ENCODE data around the gene TGFBI. TPM values are rescaled to one million over a fixed set of nuclear protein-coding genes. Genes with fewer than 3 reads are reported as not detected.

TGFBI gene
- total and polyA plus RNA-seq, 7 donors: 18.8 to 35.9 (median 28.3) TPM

DNA sequence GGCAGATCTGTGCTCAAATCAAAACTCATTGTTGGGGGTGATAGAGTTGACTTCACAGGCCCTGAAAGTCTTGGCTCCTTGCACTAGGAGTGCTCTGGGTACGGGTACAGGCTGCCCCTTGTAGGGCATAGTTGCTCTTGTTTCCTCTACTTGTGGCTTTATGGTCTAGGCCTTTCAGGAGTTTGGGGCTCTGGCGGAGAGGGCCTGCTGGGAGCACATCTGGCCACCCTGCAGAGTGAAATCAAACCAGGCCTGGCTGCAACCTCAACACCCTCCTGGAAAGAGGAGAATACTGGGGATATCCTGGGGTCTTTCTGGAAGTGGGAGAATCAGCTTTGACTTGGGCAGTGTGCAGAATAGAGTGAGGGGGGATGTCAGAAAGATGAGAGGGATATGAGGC, 1.5 kb downstream of the TGFBI start:
- intact Hi-C loops (cut with DNase I): no loop called here
- Histone ChIP-seq H3K27ac (no peak overlapping the region), H3K9me3 (no peaks in the 10 kb centered on the region), H3K4me3 (peak overlapping the region; percentile 67), H3K27me3 (ENCODE audit: insufficient read depth in 3 of 3, low read length in 2 of 3) (peaks cover 0 to 6% (median 3%) of the 10 kb centered on the region in 3 donors), H3K4me1 (peaks cover 17% of the 10 kb centered on the region), H3K36me3 (ENCODE audit: insufficient read depth in 1 of 2, low read depth in 1 of 2) (no peaks in the 10 kb centered on the region)
- WGBS, 3 donors: 89 to 93% (median 91%) methylated on average over 2 of the region's 2 CpGs
- ATAC-seq (no peak), DNase-seq (no peak)
- TF ChIP-seq CTCF (IDR thresholded peaks at IDR 0.05): no peak

DNA sequence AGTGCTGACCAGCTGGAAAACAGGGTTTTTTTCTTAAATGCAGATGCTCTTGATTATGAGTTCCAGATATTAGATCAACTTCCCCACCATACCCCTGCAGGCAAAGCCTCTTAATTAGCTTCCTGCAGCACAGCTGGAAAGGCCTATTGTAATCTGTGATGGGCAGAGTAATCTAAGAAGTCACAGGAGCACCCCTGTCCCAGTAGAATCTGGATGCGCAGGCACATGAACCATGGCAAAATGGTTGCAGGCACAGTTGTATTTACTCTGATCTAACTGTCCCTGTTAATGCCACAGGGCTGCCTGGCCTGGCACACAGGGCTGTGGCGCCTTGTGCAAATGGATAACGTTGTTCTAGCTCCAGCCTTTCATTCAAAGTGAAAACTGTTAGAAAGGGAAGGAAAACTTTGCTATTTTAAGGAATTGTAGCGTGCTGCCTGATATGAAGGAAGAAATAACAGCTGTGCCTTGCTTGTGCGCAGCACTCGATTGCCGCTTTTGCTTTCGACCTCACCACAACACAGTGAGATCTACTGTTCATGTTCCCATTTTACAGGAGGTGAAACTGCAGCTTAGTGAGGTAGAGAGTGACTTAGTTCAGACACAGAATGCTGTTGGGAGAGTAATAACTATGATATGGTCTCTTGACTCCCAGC, 2.3 kb downstream of the TGFBI start:
- no peaks in the 10 kb centered on the region for H3K36me3 ChIP-seq (ENCODE audit: insufficient read depth in 1 of 2, low read depth in 1 of 2)
- no peaks in the 10 kb centered on the region for H3K9me3 ChIP-seq
- ATAC-seq: no peak
- no peak for TF ChIP-seq CTCF (IDR thresholded peaks at IDR 0.05)
- H3K27me3 ChIP-seq (ENCODE audit: insufficient read depth in 3 of 3, low read length in 2 of 3): peaks cover 0 to 6% (median 3%) of the 10 kb centered on the region in 3 donors
- intact Hi-C loops (cut with DNase I): no loop called here
- H3K4me3 ChIP-seq: peak overlapping the region; percentile 67
- no peak for DNase-seq
- 67 to 73% (median 73%) methylated on average over 8 of the region's 8 CpGs for WGBS, 3 donors
- peaks cover 25% of the 10 kb centered on the region for H3K4me1 ChIP-seq
- no peak overlapping the region for H3K27ac ChIP-seq

- 57 to 74% (median 68%) methylated on average over 6 of the region's 6 CpGs for WGBS, 3 donors
- no peak for TF ChIP-seq CTCF (IDR thresholded peaks at IDR 0.05)
- no peaks in the 10 kb centered on the region for H3K36me3 ChIP-seq (ENCODE audit: insufficient read depth in 1 of 2, low read depth in 1 of 2)
- DNase-seq (no peak), ATAC-seq (no peak)
- H3K27ac ChIP-seq: no peak overlapping the region
- no peaks in the 10 kb centered on the region for H3K9me3 ChIP-seq
- peak overlapping the region; percentile 67 for H3K4me3 ChIP-seq
- H3K27me3 ChIP-seq (ENCODE audit: insufficient read depth in 3 of 3, low read length in 2 of 3): peaks cover 0 to 6% (median 3%) of the 10 kb centered on the region in 3 donors
- H3K4me1 ChIP-seq: peaks cover 32% of the 10 kb centered on the region
- intact Hi-C loops (cut with DNase I): no loop called here
These were observed 2.9 kb downstream of the TGFBI start for GRCh38 chr5:136031711-136032110.

DNA sequence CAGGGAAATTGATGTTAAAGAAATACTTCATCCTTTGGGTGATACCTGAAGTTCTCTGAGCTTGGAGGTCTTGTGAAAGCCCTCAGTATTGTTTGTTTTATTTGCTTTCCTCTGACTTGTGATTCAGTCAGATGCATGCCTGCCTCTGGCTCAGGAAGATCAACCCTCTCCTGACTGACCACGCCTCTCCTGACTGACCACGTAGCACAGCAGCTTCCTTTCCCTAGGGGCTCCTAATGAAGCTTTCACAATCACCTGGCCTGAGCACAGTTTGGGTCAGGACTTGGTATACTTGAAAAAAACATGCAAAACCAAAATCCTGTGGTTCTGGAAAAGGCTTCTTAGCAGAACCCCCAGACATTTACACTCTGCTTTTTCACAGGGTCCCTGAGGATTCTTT, 3.8 kb downstream of the TGFBI start:
- intact Hi-C loops (cut with DNase I): no loop called here
- no peak for ATAC-seq
- H3K27me3 ChIP-seq (ENCODE audit: insufficient read depth in 3 of 3, low read length in 2 of 3): peaks cover 0 to 4% (median 3%) of the 10 kb centered on the region in 3 donors
- 71 to 78% (median 76%) methylated on average over 2 of the region's 2 CpGs for WGBS, 3 donors
- no peaks in the 10 kb centered on the region for H3K9me3 ChIP-seq
- H3K4me1 ChIP-seq: peaks cover 39% of the 10 kb centered on the region
- no peaks in the 10 kb centered on the region for H3K36me3 ChIP-seq (ENCODE audit: insufficient read depth in 1 of 2, low read depth in 1 of 2)
- TF ChIP-seq CTCF (IDR thresholded peaks at IDR 0.05): no peak
- no peak overlapping the region for H3K27ac ChIP-seq
- H3K4me3 ChIP-seq: no peak overlapping the region
- DNase-seq: no peak

GRCh38 chr5:136033234-136033633, 4.4 kb downstream of the TGFBI start:
- intact Hi-C loops (cut with DNase I): no loop called here
- H3K9me3 ChIP-seq: no peaks in the 10 kb centered on the region
- ATAC-seq (no peak), DNase-seq (no peak)
- H3K4me1 ChIP-seq: peaks cover 44% of the 10 kb centered on the region
- peaks cover 0 to 3% (median 0%) of the 10 kb centered on the region in 3 donors for H3K27me3 ChIP-seq (ENCODE audit: insufficient read depth in 3 of 3, low read length in 2 of 3)
- H3K27ac ChIP-seq: no peak overlapping the region
- H3K4me3 ChIP-seq: no peak overlapping the region
- no peak for TF ChIP-seq CTCF (IDR thresholded peaks at IDR 0.05)
- H3K36me3 ChIP-seq (ENCODE audit: insufficient read depth in 1 of 2, low read depth in 1 of 2): no peaks in the 10 kb centered on the region
- 11 to 27% (median 23%) methylated on average over 1 of the region's 1 CpG for WGBS, 3 donors
